ENCODE measurements around the gene DVL3.

Gene DVL3

DNA sequence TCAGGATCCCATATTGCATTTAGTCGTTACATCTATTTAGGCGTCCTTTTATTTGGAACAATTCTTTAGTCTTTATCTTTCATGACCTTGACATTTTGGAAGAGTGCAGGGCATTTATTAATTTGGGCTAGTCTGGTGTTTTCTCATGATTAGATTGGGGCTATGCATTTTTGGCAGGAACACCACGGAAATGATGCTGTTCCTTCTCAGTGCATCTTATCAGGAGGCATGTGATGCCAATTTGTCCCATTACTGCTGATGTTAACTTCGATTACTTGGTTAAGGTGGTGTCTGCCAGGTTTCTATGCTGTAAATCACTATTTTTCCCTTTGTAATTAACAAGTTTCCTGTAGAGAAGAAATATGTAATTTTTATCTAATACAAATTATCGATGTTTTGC, 56.1 kb downstream of the DVL3 start:
- DNase-seq (ENCODE audit: low read depth, low spot score): no peak

DNA sequence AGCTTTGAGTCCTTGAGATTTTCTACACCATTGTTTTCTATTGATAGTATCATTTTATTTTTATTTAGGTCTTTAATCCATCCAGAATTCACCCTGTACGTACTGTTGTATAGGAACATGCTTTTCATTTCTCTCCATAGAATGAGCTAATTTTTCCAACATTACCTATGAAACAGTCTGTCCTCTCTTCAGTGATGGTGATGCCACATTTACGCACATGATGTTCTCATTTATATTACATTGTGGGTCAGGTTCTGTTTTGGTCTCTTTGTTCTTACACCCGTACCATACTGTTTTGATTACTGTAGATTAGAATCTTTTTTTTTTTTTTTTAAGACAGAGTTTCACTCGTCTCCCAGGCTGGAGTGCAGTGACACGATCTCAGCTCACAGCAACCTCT, 56.5 kb downstream of the DVL3 start:
- DNase-seq (ENCODE audit: low read depth, low spot score): no peak

DNA sequence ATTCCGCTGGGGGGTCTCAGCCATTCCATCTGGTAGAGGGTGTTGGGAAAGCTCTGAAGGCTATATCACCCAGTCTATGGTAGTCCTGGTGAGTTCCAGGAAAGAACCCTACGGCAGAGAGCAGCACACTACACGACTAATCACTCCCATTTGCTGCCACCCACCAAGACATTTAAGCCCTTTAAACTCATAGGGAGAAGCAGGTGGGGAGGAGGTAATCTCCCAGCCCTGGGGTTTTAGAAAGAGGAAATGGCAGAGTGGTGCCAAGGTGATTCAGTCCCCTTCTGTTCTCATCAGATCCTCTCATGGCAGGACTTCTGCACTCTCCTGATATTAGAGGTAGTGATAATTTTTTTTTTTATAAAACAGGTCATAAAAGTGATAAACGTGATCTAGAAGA, 63.6 kb downstream of the DVL3 start:
- no peak for DNase-seq (ENCODE audit: low read depth, low spot score)

- DNase-seq (ENCODE audit: low read depth, low spot score): no peak
These were observed 67.3 kb downstream of the DVL3 start for GRCh38 chr3:184222521-184222920.
